ENCODE measurements around the gene PTGES. TPM values are rescaled to one million over a fixed set of nuclear protein-coding genes. Genes with fewer than 3 reads are reported as not detected.

Gene PTGES
- total RNA-seq, 1 donor from 2014 or later, result not detected

DNA sequence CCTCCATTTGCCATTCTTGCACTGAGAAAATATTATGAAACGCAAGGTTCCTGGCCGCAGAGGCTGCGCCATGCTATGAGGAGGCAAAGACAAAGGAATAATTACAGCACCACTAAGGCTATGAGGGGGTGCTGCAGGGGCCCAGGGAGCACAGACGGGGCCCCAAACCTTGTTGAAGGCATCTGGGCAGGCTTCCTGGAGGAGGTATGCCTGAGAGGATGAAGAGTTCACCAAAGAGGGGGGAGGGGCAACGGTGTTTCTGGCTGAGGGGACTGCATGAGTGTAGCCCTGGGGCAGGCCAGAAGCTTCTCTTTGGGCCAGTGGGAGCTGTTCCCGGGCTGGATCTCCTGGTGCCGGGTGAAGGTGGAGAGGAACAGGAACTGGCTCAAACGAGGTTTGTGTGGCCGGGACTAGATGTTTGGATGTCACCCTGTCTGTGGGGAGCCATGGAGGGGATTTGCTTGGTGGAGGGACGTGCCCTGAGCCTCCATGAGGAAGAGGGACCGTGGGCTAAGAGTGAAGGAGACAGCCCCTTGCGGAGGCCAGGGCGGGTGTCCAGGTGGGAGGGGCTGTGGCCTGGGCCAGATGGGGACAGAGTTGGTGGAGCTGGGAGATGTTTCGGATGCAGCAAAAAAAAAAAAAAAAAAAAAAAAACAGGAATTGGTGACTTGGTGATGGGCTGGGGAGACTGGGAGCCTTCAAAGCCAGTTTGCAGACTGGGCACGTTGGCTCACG, 28.2 kb downstream of the PTGES start:
- ChIA-PET CTCF (interaction anchor here (1.1 kb wide), 1 partner anchor 550 kb away, joined by 3 read pairs; no protein-coding TSS in a partner anchor), POLR2A (no interaction called here)
- intact Hi-C loops (cut with micrococcal nuclease), result no loop called here
- no peak overlapping the region for H3K4me3 Mint-ChIP-seq
- H3K27ac Mint-ChIP-seq, result no peak overlapping the region
- no peaks in the 10 kb centered on the region for H3K36me3 Mint-ChIP-seq (ENCODE audit: low read depth)
- ATAC-seq (ENCODE audit: low read depth) (no peak), DNase-seq (no peak)
- TF ChIP-seq, protein P1, sequence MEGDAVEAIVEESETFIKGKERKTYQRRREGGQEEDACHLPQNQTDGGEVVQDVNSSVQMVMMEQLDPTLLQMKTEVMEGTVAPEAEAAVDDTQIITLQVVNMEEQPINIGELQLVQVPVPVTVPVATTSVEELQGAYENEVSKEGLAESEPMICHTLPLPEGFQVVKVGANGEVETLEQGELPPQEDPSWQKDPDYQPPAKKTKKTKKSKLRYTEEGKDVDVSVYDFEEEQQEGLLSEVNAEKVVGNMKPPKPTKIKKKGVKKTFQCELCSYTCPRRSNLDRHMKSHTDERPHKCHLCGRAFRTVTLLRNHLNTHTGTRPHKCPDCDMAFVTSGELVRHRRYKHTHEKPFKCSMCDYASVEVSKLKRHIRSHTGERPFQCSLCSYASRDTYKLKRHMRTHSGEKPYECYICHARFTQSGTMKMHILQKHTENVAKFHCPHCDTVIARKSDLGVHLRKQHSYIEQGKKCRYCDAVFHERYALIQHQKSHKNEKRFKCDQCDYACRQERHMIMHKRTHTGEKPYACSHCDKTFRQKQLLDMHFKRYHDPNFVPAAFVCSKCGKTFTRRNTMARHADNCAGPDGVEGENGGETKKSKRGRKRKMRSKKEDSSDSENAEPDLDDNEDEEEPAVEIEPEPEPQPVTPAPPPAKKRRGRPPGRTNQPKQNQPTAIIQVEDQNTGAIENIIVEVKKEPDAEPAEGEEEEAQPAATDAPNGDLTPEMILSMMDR (IDR thresholded peaks at IDR 0.05), result no peak
- no peaks in the 10 kb centered on the region for H3K4me1 Mint-ChIP-seq
- no peaks in the 10 kb centered on the region for H3K9me3 Mint-ChIP-seq
- H3K27me3 Mint-ChIP-seq, result peaks cover 18% of the 10 kb centered on the region

DNA sequence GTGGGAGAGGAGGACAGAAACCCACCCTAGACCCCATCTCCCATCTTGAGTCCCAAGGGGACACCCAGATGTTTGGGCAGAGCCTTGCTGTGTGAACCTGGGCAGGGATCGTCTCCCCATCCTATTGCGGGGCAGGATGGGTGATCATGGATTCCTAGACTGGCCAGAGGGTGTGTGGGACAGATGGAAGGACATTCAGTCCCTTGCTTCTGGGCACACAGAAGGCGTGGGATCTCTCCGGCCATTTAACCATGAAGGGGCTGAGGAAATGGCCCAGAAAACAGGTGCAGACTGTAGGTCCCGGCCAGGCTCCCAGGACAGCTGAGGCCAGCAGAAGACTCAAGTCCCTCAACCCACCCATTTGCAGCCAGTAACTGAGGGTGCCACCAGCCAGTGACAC, 29.9 kb downstream of the PTGES start:
- POLR2A ChIA-PET, result no interaction called here
- H3K36me3 Mint-ChIP-seq (ENCODE audit: low read depth), result no peaks in the 10 kb centered on the region
- no peak overlapping the region for H3K4me3 Mint-ChIP-seq
- TF ChIP-seq, protein P1 (IDR thresholded peaks at IDR 0.05), result no peak
- ATAC-seq (ENCODE audit: low read depth), result no peak
- intact Hi-C loops (cut with micrococcal nuclease), result no loop called here
- H3K9me3 Mint-ChIP-seq, result no peaks in the 10 kb centered on the region
- CTCF ChIA-PET, result no interaction called here
- no peak for DNase-seq
- no peak overlapping the region for H3K27ac Mint-ChIP-seq
- H3K27me3 Mint-ChIP-seq, result peaks cover 18% of the 10 kb centered on the region
- no peaks in the 10 kb centered on the region for H3K4me1 Mint-ChIP-seq

DNA sequence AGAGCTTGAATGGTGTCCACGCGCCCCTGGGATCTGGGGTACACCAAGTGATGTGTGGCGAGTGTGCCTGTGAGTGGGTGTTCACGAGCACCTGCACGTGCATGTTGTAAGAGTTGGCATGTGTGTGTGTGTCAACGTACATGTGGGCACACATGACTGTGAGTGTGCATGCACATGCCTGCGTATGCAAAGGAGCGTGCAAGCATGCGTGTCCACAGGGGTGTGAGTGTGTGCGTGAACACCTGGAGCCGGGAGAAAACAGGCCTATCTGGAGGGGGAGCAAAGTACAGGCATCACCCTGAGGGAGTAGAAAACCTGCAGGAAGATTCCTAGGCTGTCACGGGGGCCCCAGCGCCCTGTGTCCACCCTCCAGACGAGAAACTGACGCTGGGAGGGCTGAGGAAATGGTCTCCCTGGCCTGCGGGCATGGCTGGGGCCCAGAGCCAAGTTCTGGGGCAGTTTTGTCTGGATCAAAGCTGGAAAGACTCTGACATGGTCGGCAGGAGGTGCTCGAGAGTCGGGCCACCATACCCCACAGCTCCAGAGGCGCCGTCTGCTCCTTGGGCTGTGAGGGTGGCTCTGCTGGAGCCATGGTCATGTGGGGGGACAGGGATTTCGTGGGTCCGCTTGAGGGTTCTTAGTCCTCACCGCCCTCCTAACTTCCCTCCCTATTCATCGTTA, 31.8 kb downstream of the PTGES start:
- Mint-ChIP-seq H3K27ac (no peak overlapping the region), H3K36me3 (ENCODE audit: low read depth) (no peaks in the 10 kb centered on the region), H3K4me1 (no peaks in the 10 kb centered on the region), H3K4me3 (no peak overlapping the region), H3K9me3 (no peaks in the 10 kb centered on the region), H3K27me3 (peaks cover 21% of the 10 kb centered on the region)
- DNase-seq, result no peak
- ChIA-PET CTCF (no interaction called here), POLR2A (no interaction called here)
- intact Hi-C loops (cut with micrococcal nuclease), result no loop called here
- ATAC-seq (ENCODE audit: low read depth), result no peak
- TF ChIP-seq, protein P1 (IDR thresholded peaks at IDR 0.05), result no peak

DNA sequence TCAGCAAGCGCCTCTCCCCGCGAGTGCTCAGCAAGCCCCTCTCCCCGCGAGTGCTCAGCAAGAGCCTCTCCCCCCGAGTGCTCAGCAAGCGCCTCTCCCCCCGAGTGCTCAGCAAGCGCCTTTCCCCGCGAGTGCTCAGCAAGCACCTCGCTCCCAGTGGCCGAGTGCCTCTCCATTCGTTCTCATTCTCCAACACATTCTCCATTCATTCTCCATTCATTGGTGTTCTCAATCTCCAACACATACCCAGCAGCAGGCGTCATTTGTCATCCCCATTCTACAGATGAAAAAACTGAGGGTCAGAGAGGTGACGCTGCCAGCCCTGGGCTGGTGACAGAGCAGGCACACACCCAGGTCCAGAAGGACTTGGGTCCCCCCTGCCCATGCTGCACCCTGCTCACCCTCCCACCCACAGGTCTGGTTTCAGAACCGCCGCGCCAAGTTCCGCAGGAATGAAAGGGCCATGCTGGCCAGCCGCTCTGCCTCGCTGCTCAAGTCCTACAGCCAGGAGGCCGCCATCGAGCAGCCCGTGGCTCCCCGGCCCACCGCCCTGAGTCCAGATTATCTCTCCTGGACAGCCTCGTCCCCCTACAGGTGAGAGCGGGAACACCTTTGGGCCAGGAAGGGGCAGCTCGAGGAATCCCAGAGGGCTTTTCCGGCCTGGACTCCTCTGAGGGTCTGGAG, 32.5 kb downstream of the PTGES start:
- peaks cover 26% of the 10 kb centered on the region for H3K27me3 Mint-ChIP-seq
- no peak for DNase-seq
- H3K36me3 Mint-ChIP-seq (ENCODE audit: low read depth), result no peaks in the 10 kb centered on the region
- TF ChIP-seq, protein P1 (IDR thresholded peaks at IDR 0.05), result no peak
- no peak for ATAC-seq (ENCODE audit: low read depth)
- no peak overlapping the region for H3K27ac Mint-ChIP-seq
- H3K4me1 Mint-ChIP-seq, result no peaks in the 10 kb centered on the region
- ChIA-PET CTCF (no interaction called here), POLR2A (no interaction called here)
- intact Hi-C loops (cut with micrococcal nuclease), result no loop called here
- no peaks in the 10 kb centered on the region for H3K9me3 Mint-ChIP-seq
- H3K4me3 Mint-ChIP-seq, result no peak overlapping the region

DNA sequence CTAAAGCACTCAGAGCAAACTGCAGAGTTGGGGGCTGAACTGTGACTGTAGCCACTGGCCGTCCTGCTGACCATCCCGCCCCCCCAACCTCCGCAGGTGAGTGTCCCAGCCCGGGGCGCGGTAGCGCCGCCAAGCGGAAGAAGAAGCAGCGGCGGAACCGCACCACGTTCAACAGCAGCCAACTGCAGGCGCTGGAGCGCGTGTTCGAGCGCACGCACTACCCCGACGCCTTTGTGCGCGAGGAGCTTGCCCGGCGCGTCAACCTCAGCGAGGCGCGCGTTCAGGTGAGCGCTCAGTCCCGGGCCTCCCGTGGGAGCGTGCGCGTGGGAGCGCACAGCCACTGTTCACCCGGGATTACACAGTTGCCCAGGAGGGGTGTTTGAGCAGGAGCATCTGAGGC, 33.7 kb downstream of the PTGES start:
- TF ChIP-seq, protein P1 (IDR thresholded peaks at IDR 0.05), result no peak
- intact Hi-C loops (cut with micrococcal nuclease), result no loop called here
- H3K4me1 Mint-ChIP-seq, result no peaks in the 10 kb centered on the region
- ATAC-seq (ENCODE audit: low read depth) (no peak), DNase-seq (no peak)
- H3K9me3 Mint-ChIP-seq, result no peaks in the 10 kb centered on the region
- ChIA-PET CTCF (no interaction called here), POLR2A (no interaction called here)
- H3K27ac Mint-ChIP-seq, result no peak overlapping the region
- H3K36me3 Mint-ChIP-seq (ENCODE audit: low read depth), result no peaks in the 10 kb centered on the region
- H3K27me3 Mint-ChIP-seq, result peaks cover 27% of the 10 kb centered on the region
- no peak overlapping the region for H3K4me3 Mint-ChIP-seq
